GM18502 (cell line): ENCODE data around the gene PGM2L1.
"Not testable (repeated sequence)": the region's sequence is repeated elsewhere in the genome, so short reads cannot be mapped to it uniquely, and the experiment has no call there.

Experiments used
- ATAC-seq: cut with Tn5 transposase; IDR thresholded peaks from one replicate; pipeline ENCODE4 v1.9.1; 2021; ENCODE audit warnings: mild to moderate bottlenecking; ENCODE audit not compliant: unreplicated experiment, poor library complexity

The PGM2L1 gene

GRCh38 chr11:74398244-74399159 lies at the start of gene PGM2L1:
Gene PGM2L1 (minus strand): TSS chr11:74398433. CDS start chr11:74398161, 272 bp downstream.
- peak; percentile 93 for ATAC-seq

GRCh38 chr11:74447720-74448119 lies 49.5 kb upstream of the PGM2L1 start:
- ATAC-seq, result no peak

- no peak for ATAC-seq
Measured at GRCh38 chr11:74446532-74446938, 48.3 kb upstream of the PGM2L1 start.

DNA sequence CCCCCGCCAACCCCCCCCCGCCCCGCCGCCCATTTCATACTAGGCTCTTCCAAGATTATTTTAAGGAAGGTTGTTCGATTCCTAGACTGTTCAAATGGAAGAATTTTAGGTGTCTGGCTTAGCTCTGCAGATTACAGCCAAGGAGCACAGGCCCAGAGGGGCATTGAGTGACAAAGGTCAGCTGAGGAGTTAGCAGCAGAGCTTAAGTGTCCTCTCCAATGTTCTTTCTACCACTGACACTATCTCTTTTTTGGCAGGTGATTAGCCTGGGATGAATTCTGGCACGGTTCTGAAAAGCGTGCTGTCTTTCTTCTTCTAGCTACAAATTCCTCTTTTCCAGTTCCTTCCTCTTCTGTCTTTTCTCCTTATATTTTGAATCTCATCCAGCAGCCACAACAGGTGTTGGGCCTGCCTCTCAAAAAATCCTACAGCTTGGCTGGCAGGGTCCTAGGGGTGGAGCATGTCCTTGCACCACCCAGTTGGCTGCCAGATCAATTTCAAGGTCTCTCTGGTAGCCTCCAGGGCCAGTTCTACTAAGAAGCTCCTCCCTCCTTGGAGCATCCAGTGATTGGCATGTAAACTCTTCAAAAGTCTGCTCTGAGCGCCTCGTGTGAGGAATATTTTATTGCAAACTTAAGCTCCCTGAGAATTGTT lies 46.1 kb upstream of the PGM2L1 start:
- no peak for ATAC-seq

DNA sequence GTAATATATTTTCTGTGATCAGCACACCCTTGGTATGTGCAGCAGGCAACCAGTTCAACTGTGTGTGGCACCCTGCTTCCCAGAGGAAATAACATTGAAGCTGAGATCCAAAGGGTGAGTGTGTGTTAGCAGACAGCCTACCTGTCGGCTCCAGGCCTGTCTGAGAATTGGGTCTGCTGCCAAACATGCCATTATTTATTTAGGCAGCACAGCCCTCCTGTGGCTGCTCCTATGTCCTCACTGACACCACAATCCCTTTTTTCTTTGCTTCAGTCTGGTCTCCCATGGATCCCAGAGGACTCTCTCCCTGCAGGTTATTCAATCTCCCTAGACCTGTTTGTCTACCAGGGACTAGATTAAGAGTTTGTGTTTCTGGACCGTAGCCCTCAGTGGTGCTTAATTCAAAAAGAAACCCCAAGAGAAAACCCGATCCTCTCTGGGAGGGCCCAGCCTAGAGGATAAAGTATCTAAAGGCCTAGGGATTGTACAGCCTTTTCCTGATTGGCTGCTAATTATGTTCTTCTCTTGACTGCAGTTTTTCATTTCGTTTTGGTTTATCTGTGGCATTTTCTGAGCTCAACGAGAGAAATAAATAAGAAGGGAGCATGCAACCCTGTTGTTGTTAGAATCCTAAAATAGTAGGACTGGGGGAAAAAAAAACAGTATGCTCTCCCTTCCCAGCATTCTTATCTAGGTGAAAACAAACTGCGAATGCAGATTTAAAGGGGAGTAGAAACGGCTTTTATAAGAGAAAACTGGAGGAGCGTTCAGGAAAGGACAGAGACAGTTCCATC lies 45.0 kb upstream of the PGM2L1 start:
- no peak for ATAC-seq

DNA sequence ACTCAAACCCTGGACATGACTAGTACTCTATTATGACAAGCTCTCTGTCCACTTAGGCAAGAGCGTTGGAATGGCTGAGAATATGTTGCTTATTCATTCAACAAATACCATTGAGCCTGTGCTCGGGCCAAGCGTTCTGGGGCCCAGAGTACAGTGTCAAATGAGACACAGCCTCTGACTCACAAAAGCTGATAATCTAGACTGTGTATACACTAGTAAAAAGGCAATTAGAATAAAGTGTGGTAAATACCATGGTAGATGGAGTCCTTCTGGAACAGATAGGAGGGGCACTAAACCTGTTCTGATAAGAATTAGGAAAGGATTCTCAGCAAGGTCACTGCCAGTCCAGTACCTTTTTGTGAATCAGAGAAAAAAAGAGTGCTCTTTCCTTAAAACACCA lies 44.4 kb upstream of the PGM2L1 start:
- no peak for ATAC-seq

- no peak for ATAC-seq
Measured at GRCh38 chr11:74438681-74439080, 40.4 kb upstream of the PGM2L1 start.

DNA sequence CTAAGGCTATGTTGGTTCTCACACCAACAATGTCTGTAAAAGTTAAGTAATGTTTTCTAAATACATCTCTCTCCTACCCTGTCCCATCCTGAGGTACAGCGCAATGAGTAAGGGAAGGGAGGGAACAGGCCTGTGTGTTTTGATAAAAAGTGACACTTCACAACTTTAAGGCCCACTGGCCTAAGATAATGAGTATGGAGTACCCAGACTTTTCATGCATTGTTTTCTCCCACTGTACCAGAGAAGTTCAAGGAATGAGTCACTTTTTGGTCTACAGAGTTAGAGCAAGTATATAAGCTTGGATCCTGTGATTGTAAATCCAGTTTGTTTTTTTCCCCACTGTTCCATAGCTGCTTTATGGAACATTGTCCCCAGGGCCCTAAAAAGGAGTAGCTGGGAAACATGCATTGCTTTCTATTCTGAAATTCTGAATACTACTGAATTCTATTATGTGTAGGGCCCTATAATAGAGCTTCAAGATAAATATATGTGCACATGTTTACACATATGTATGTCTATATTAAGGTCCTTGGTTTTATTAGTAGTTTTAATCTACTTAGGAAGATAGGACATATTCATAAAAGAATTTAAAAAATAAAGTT lies 39.3 kb upstream of the PGM2L1 start:
- ATAC-seq, result no peak

- ATAC-seq, result no peak
Measured at GRCh38 chr11:74434528-74434927, 36.3 kb upstream of the PGM2L1 start.

- ATAC-seq, result no peak
Measured at GRCh38 chr11:74429205-74429604, 31.0 kb upstream of the PGM2L1 start.

DNA sequence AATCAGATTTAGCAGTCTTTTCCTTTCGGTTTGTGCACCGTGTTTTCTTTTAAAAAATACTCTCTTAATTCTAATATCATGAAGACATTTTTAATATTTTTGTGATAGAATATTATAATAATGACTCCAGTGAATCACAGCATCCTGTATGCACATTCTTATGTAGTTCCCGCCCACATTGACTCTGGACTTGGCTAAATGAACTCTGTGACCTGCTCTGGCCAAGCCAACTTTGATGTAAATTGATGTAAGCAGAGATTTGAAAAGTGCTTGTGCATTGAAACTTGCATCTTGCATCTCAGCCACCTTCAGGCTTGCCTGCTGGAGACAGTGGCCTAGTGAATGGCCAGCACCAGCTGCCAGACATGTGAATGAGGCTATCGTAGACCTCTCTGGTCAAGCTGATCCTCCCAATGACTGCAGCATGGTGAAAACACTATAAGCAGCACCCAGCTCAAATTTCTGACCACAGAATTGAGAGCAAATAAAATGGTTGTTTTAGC lies 29.2 kb upstream of the PGM2L1 start:
- ATAC-seq, result no peak

DNA sequence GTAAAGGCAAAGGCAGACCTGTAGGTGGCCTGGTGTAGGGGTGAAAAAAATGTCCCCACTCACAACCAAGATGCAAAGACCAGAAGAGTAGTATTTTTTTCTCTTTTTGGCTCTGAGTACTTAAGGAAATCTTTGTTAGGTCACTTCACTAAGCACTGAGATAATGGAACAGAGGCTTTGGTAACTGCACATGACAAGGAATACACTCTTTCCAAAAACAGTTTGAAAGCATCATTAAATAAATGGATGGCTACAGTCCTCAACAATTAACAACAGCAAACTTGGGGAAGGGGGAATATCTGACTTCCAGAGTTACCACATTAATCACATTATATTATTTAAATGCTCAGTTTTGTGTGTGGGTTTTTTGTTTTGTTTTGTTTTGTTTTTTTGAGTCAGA lies 26.9 kb upstream of the PGM2L1 start:
- ATAC-seq, result no peak

DNA sequence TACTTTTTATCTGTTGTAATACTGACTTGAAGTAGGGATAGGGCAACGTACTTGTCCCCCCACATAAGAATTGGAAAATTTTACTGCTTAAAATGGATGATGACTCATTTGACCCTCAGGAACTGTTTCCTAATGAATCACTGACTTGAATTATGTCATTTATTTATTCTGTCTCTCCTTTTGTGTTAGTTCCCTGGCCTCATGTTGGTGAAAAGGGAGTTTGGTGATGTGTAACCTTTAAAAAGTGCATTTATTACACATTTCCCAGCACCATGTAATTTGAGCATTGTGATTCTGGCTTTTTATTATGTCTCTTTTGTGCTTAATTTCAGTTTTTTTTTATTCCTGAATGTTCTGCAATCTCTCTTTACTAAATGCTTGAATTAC lies 20.3 kb upstream of the PGM2L1 start:
- ATAC-seq, result no peak

DNA sequence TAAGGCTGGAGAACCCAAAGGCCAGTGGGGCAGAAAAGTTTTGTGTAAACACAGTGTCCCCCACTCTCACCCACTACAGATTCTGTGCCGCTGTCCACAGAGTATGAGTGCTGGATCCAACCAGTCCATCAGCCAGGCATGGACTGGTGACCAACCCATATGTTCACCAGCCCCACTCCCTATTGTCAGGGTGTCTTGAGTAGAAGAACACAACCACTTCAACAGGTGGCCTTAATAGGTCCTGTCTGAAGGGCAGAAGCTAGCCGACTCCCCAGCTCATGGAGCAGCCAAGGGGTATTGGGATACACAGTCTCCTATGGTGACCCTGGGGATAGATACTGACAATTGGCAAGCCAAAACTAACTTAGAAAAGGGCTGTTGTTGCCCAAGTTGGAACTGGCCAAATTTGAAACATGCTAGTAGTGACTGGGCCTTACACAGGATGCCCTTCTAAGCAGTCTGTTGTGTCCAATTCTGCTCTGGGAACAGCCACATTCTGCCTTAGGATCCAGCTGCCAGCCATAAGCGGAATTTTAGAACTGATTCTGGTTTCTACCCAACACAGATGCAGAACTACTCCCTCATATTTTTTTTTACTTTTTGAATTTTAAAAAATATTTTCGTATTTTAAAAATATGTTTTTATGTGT lies 19.8 kb upstream of the PGM2L1 start:
- ATAC-seq, result no peak

DNA sequence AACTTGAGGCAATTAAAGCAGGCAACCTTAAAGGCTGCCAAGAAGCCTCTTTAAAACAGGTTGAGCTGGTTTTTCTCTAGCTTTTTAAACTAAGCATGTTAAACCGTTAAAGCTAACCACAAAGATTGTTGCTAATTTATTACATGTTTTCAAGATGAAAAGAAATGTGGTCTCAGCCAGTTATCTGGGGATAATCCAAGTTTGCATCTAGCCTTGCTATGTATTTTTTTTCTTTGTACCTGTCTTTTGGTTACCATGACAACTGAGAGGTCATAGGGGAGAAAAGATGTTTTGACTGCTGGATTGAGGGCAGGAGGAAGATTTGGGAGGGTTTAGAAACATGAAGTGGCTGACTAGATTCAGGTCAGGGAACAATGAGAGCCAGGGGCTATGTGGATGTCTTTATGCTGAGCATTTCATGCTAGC lies 19.2 kb upstream of the PGM2L1 start:
- no peak for ATAC-seq

DNA sequence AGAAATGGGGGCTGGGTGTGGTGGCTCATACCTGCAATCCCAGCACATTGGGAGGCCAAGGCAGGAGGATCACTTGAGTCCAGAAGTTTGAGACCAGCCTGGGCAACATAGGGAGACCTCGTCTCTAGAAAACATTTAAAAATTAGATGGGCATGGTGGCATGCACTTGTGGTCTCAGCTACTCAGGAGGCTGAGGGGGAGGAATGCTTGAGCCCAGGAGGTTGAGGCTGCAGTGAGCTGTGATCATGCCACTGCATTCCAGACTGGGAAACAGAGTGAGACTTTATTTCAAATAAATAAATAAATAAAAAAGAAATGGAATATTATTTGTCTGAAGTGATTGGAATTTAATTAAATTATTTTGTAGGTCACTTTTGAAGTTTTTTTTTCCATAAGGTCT lies 18.7 kb upstream of the PGM2L1 start:
- ATAC-seq, result not testable (repeated sequence)

- no peak for ATAC-seq
Measured at GRCh38 chr11:74412733-74413359, 14.6 kb upstream of the PGM2L1 start.

- no peak for ATAC-seq
Measured at GRCh38 chr11:74412321-74412720, 14.1 kb upstream of the PGM2L1 start.

DNA sequence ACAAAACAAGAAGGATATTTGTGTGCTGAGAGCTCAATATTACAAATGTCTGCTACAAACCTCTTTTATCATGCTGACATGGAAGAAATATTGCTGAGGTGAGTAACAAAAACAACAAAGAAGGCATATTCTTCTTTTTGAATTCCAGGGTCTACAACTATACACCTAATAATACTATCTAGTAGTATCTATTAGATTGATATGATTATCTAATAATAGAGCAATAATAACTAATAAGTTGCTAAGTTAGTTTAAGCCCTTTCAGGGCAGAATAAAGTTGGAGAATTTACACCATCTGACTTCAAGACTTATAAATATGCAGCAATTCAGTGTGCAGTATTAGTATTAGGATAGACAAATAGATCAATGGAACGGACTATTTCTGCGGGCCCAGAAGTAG lies 11.4 kb upstream of the PGM2L1 start:
- ATAC-seq, result no peak
